Nephron progenitor cell (in vitro differentiated cells): ENCODE results near the gene ARHGAP26.

ENCODE experiments used
- DNase-seq: peaks from one replicate; pipeline ENCODE4 v3.0.0; 2021
- H3K27ac Mint-ChIP-seq: 2 replicates; pipeline ENCODE4 v1.8.0; 2021; ENCODE audit warnings: mild to moderate bottlenecking, moderate library complexity, mixed read lengths
- H3K27me3 Mint-ChIP-seq: 2 replicates; pipeline ENCODE4 v1.8.0; 2021; ENCODE audit warnings: mild to moderate bottlenecking, low read depth, mixed read lengths; ENCODE audit not compliant: poor library complexity
- H3K36me3 Mint-ChIP-seq: 2 replicates; pipeline ENCODE4 v1.8.0; 2021; ENCODE audit warnings: low read depth, mixed read lengths
- H3K4me1 Mint-ChIP-seq: 2 replicates; pipeline ENCODE4 v1.8.0; 2021; ENCODE audit warnings: mixed read lengths
- H3K4me3 Mint-ChIP-seq: 2 replicates; pipeline ENCODE4 v1.8.0; 2021; ENCODE audit warnings: mild to moderate bottlenecking, moderate library complexity, mixed read lengths
- H3K9me3 Mint-ChIP-seq: 2 replicates; pipeline ENCODE4 v1.8.0; 2021; ENCODE audit warnings: mild to moderate bottlenecking, moderate library complexity, mixed read lengths
- TF ChIP-seq, protein P1 (sequence below): fragments of 200-600 bp; sonication (generic); IDR thresholded peaks from 2 replicates; pipeline ENCODE4 v1.5.0; 2021; ENCODE audit warnings: antibody characterized with exemption

Gene ARHGAP26

DNA sequence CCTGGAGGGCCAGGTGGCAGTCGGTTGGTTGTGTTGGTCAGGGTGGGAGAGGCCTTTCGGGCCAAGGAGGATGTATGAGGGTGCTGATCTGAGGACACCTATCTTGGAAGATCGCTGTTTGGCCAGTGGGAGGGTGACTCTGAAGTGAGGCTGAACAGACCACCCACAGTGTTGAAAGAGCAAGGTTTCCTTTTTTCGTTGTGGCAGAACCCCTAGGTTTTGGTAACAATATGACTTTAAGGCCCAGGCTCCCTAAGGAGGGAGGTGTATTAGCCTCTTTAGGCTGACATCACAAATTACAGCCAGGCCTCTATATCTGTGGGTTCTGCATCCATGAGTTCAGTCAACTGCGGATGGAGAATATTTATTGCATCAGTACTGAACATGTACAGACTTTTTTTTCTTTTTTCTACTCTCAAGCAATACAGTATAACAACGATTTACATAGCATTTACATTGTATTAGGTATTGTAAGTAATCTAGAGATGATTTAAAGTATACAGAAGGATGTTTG is 86.1 kb downstream of the ARHGAP26 start:
- Mint-ChIP-seq H3K4me3 (no peak overlapping the region), H3K36me3 (no peaks in the 10 kb centered on the region)

DNA sequence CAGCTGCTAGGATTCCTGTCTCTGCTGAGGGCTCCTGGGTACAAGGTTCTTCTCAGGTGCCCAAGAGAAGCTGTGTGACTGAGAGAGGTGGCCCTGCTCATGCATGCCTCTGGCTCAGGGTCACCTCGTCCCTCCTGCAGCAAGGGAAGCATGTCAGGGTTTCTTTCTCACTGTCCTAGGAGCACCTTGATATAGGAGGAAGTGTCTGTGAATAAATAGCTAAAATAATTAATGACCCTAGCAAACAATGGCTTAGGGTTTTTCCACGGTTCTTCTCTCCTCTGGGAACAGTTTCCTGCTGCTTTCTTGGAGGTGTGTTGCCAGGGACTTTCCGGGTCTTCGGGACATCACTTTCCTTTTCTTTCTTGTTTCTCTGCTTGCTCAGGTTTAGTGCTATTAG is 87.2 kb downstream of the ARHGAP26 start:
- TF ChIP-seq, protein P1, sequence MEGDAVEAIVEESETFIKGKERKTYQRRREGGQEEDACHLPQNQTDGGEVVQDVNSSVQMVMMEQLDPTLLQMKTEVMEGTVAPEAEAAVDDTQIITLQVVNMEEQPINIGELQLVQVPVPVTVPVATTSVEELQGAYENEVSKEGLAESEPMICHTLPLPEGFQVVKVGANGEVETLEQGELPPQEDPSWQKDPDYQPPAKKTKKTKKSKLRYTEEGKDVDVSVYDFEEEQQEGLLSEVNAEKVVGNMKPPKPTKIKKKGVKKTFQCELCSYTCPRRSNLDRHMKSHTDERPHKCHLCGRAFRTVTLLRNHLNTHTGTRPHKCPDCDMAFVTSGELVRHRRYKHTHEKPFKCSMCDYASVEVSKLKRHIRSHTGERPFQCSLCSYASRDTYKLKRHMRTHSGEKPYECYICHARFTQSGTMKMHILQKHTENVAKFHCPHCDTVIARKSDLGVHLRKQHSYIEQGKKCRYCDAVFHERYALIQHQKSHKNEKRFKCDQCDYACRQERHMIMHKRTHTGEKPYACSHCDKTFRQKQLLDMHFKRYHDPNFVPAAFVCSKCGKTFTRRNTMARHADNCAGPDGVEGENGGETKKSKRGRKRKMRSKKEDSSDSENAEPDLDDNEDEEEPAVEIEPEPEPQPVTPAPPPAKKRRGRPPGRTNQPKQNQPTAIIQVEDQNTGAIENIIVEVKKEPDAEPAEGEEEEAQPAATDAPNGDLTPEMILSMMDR = no peak
- DNase-seq = no peak
- Mint-ChIP-seq H3K9me3 (no peaks in the 10 kb centered on the region), H3K36me3 (no peaks in the 10 kb centered on the region), H3K4me3 (no peak overlapping the region), H3K4me1 (peaks cover 16% of the 10 kb centered on the region), H3K27ac (no peak overlapping the region), H3K27me3 (peaks cover 4% of the 10 kb centered on the region)

More for the DNA sequence above, 86.1 kb downstream of the ARHGAP26 start:
- Mint-ChIP-seq H3K27me3 (peaks cover 7% of the 10 kb centered on the region), H3K27ac (no peak overlapping the region), H3K9me3 (no peaks in the 10 kb centered on the region), H3K4me1 (peaks cover 16% of the 10 kb centered on the region)
- no peak for DNase-seq
- TF ChIP-seq, protein P1 = no peak

DNA sequence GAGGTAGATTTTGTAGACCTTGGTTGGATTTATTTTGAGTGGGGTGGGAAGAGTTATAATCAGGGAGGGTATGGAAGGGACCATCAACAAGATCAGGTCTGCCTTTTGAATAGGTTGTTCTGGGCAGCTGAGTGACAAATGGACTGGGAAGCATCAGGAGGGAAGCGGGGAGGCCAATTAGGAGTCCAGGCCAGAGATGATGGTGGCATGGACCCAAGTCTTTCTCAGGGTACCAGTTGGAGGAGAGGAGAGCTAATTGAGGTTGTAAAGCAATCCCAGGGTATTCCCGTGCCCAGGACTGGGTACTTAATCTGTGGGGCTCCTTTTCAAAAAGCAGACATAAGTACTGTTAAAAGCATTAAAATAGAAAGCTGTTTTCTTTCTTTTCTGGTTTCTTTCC is 88.9 kb downstream of the ARHGAP26 start:
- Mint-ChIP-seq H3K36me3 (no peaks in the 10 kb centered on the region), H3K4me1 (peaks cover 16% of the 10 kb centered on the region), H3K27me3 (peaks cover 4% of the 10 kb centered on the region), H3K9me3 (no peaks in the 10 kb centered on the region), H3K27ac (no peak overlapping the region), H3K4me3 (no peak overlapping the region)
- TF ChIP-seq, protein P1 = no peak
- DNase-seq = no peak

DNA sequence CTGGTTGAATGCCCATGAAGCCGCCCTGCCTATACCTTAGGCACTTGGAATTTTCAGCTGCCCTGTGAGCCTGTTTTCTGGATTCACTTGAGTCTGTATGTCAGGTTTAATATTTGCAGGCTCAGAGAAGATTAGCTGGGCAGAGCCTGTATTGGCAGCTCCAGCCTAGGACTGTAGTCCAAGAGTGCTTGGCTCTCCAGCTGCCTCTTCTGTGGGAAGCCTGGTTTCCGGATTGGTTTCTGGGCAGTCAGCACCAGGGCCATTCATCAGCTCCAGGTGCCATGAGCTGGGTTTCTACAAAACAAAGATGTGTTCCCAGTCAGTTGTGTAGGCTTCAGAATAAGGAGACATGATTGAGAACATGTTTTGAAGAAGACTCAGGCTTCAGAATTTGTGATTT is 90.1 kb downstream of the ARHGAP26 start:
- Mint-ChIP-seq H3K4me3 (no peak overlapping the region), H3K27me3 (peaks cover 7% of the 10 kb centered on the region), H3K9me3 (no peaks in the 10 kb centered on the region), H3K4me1 (peaks cover 16% of the 10 kb centered on the region), H3K27ac (no peak overlapping the region), H3K36me3 (no peaks in the 10 kb centered on the region)
- DNase-seq = no peak
- TF ChIP-seq, protein P1 = no peak

DNA sequence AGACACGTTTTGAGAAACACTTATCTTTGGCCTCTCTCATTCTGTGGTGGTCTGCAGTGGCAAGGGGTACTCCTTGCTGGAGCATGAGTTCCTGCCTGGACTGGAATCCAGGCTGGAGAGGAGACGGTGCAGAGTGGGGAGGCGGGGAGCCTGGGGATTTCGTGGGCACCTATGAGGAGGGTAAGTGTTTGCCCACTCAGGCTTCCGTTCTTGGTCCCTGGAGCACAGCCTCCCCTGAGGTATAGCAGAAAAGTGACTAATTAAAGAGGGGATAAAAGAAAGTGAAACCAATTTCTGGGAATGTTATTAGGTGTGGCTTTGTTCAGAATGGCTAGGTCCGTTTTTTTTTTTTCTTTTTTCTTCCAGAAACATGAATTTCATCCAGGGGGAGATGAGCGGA is 90.8 kb downstream of the ARHGAP26 start:
- H3K27ac Mint-ChIP-seq = no peak overlapping the region
- H3K4me1 Mint-ChIP-seq = peaks cover 16% of the 10 kb centered on the region
- TF ChIP-seq, protein P1 = no peak
- no peaks in the 10 kb centered on the region for H3K9me3 Mint-ChIP-seq
- no peak for DNase-seq
- H3K4me3 Mint-ChIP-seq = no peak overlapping the region
- peaks cover 7% of the 10 kb centered on the region for H3K27me3 Mint-ChIP-seq
- no peaks in the 10 kb centered on the region for H3K36me3 Mint-ChIP-seq

DNA sequence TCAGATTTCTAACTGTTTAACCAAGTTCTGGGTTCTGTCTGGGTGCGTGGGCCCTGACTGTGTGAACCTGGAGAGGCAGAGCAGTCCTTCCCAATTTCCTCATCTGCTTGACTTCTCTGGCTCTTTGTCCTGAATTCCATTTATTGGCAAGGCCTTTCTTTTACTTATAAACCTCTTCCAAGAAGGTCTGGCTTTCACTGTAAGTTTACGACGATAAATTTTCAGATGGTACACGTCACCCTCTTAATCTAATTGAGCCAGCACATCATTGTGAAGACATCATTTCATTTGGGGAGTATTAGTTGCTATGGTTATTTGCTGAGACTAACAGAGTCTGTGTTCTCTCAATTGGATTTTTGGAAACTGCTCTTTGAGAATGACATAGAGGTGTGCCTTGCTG is 92.4 kb downstream of the ARHGAP26 start:
- Mint-ChIP-seq H3K27ac (no peak overlapping the region), H3K27me3 (peaks cover 7% of the 10 kb centered on the region), H3K4me3 (no peak overlapping the region), H3K36me3 (no peaks in the 10 kb centered on the region), H3K4me1 (peaks cover 21% of the 10 kb centered on the region), H3K9me3 (no peaks in the 10 kb centered on the region)
- no peak for DNase-seq
- TF ChIP-seq, protein P1 = no peak
